Kasumi-1 (cell line): ENCODE results near the gene STARD4.
A peak's percentile ranks its signal among the peaks of the same experiment; 100 is the strongest.

Source experiments
- DNase-seq, 2 experiments: peaks; one replicate each; lab custom pipeline; 2025; lab: John Stamatoyannopoulos, UW

The STARD4 gene

DNA sequence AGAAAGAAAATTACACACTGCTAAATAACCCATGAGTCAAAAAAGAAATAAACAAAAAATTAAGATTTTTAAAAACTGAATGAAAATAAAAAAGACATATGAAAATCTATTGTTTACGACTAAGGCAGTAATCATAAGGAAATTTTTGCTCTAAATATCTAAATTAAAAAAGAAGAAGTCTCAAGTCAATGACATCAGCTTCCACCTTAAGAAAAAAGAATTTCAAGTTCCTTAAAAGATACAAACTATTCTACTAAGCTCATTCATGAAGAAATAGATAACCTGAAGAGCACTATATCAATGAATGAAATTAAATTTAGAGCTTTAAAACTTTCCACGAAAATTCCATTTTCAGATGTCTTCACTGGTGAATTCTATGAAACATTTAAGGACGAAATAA lies 15.7 kb upstream of the STARD4 start:
- peak in 1 of 2 experiments; percentile 18 for DNase-seq

DNA sequence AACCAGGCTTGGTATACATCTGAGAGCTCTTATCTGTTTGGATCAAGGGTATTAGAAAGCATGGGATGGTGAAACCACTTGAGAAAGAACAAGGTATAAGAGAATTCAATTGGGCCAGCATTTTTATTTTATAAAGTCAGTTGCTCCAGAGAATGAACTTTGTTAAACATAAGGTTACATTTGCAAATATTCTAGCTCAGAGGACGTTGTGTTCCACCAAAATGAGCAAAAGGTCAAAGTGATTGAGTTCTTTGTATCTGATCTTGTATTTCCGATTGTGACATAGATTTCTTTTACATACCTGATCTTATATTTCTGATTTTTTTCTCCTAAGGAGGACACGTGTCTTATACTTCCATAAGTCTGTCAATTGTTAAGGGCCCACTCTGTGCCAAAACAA lies 8.6 kb upstream of the STARD4 start:
- no peak for DNase-seq

DNA sequence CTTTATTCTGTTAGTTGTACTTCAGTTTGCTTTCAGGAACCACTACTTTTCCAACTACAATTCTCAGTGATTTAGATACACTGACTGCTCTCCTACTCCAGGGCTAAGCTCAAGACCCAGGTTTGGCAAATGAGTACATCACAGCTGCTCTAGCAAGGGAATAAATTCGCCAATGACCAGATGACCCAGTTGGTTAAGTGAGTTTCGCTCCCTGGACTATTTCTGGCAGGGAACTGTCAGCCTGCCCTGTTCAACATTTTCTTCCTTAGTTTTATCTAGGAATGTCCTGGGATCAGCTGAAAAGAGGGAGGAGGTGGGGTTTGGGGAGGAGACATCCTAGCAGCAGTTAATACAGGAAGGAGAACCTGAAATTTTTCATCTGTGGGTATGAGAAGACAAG lies 6.4 kb upstream of the STARD4 start:
- no peak for DNase-seq

DNA sequence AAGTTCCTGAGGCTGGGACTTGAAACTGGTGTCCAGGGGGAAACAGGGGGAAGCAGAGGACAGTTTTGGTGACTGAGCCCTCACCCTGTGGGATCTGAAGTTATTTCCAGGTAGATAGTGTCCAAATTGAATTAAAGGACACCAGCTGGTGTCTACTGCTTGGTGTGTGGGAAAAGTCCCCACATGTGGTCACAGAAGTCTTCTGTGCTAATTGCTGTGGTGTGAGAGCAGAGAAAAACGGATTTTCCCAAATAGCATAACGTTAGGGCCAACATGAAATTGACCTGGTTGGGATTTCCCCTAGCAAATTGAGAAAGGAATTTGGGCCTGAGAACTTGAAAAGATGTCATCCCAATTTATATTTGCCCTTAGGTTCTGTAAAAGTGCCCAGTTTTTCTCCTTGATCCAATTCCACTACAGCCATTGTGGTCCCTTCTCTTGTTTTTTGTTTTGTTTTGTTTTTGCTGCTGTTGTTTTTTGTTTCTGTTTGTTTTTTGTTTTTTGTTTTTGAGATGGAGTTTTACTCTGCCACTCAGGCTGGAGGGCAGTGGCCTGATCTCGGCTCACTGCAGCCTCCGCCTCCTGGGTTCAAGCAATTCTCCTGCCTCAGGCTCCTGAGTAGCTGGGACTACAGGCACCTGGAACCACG lies 5.6 kb upstream of the STARD4 start:
- DNase-seq: no peak

DNA sequence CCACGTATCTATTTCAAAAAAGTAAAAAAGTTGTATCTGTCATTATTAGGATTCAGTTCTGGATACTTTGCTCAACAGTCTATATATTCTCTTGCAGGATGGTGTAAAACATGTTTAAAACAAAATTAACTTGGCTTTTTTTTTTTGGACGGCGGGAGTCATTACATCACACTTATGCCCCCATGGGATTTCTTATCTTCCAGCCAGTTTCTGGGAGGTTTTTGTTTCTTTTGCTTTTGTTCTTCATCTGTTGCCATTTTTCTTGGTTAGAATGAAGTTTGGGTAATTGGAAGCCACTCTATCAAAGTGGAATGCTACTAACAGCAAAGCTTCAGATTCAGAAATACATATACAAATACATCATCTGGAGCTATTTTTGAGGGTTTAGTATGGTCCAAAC lies 1.8 kb upstream of the STARD4 start:
- DNase-seq: no peak

DNA sequence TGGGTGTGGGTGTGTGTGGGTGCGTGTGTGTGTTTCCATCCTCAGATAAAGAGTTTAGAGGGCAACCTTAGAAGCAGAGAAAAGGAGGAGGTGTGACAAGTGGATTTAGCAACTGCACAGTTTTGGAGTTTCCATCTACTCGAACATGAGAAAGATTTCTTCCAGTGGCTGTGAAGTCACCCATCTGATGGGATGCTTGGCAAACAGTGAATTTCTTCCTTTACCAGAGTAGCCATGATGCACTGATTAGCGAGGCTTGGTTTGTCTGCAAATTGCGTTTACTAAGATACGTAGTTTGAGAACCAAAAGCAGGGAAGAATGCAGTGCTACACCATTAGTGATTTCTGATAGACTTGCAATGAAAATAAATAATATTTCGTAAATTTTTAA lies 791 bp upstream of the STARD4 start:
- no peak for DNase-seq

DNA sequence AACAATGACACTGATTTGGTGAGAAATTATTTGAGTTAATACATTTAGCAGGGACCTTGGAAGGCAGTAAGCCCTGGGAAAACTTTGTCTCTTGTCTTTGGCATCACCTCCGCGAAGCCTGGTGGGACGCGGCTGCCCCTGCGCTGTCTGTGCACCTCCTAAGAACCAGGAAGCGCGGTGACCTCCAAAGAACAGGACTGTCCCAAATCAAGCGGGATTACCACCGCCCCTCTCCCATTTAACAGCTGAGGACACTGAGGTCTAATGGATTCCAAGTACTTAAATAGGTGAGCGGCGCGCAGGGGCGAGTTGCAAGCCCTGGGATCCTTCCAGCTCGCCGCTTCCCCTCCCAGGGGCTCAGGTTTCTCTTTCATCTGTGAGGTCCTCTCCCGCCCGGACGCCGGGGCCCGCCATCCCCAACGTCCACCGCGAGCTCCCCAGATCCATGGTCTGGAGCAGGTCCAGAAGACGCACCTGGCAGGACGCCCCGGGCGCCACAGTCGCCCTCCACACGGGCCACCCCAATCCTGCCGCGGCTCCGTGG lies 432 bp downstream of the STARD4 start:
- DNase-seq: peak in 1 of 2 experiments; percentile 25

DNA sequence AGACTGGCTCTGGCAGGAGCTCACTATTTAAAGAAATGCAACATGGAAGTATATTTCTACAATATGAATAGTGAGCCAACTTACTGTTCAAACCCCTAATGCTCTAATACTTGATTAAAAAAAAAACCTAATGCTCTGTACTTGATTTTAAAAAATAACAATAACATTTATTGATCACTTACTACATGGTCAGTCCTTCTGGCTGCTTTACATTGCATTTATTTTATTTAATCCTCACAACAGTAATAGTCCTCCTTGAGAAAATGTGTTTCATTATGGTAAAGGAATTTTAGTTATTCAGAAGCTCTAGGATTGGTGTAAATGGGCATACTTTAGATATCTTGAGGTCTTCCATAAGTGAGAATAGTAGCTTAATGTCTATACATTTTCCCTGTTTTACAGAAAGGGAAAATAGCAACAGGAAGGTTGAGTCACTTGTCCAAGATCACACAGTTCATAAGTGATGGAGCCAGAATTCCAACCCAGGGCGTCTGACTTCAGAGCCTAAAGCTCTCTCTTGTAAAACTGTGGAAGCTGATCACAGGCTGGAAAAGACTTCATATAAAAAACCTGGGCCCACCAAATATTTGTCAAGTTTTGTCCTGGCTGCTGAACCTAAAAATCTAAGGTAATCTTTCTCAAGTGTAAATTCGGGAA lies 1.0 kb downstream of the STARD4 start:
- DNase-seq: peak; percentile 21 to 22

DNA sequence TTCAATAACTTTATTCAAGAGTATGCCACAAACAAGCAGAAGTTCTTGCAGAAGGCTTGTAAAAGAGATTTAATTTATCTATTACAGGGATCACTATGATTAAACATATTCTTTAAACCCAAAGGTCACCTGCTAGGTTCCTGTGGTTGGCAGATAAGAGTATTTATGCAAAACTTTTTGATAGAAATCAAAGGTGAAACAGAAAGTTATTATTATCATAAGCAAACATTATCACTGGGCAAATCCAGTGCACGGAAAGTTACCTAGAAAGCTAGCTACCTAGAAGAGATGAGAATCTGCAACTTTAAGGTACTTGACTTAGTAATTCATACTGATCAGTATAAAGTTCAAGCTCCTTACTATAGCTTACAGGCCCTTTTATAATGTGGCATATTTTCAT lies 3.2 kb downstream of the STARD4 start:
- no peak for DNase-seq

DNA sequence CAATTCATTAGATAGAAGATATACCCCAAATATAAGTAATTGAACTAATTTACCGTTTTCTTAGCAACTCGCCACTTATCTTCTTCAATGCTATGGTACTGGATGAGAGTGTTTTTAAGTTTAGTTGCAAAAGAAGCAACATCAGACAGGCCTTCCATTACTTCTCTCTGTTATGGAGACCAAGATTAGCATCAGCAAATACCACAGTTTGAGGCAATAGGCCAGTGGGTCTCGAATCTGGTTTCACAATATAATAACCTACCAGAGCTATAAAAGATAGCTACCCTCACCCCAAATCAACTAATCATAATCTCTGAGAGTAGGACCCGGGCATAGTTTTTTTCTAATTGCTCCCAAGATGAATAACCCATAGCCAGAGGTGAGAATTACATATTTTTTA lies 5.1 kb downstream of the STARD4 start:
- DNase-seq: no peak

DNA sequence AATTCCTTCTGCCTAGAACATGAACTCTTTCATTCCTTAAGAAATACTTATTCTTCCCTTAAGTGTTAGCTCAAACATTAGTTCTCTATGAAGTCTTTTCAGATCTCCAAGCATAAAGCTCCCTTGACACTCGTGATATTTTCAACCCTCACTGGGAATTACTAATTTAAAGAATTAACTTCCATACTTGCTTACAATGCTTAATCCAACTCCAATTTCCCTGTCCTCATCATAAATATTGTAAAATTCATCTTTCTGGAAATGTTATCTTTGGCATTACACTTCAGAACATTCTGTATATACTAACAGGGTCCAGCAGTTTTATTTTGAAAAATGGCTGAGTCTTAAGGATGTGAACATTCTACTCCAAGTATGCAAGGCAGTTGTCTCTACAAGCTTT lies 7.2 kb downstream of the STARD4 start:
- DNase-seq: no peak

DNA sequence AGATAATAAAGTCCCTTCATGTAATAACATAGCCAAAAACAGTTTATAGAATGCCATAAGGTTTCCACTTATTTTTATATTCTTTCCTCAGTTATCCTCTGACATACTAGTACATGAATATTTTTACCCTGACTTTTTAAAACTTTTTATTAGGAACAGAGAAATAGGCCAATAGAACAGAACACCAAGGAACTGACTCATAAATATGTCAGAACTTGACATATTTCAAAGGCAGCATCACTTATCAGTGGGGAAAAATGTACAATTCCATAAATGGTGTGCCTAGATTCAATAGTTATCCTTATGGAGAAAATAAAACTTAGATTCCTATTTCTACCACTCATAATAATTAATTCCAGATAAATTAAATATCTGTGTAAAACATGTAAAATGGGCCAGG lies 9.4 kb downstream of the STARD4 start:
- DNase-seq: no peak

DNA sequence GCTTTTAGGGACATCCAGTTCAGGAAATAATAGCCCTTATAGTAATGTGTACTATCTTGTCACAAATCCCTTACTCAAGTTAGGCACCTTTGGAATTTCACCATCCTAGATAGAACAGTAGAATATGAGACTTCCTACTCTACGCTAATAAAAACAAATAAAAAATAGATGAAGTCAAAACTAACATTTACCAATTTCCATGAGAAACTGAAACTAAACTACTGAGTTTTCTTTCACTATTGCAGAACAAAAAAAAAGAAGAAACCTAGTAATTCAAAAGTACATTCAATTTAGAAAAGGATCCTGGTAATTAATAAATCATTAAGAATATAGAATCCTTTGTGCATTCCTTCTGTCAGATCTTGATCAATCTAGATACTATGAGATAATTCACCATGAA lies 14.0 kb downstream of the STARD4 start:
- DNase-seq: no peak

DNA sequence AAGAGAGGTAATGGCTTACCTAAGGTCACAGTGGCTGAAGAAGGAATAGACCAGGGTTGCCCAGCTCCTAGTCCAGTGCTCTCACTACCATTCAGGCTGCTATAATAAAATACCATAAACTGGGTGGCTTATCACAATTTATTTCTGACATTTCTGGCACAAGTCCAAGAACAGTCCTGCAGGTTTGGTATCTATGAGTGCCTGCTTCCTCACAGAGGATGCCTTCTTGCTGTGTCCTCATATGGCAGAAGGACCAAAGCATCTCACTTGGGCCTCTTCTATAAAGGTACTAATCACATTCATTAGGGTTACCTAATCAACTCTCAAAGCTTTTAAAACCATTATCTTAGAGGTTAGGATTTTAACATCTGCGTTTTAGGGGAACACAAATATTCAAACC lies 17.2 kb downstream of the STARD4 start:
- no peak for DNase-seq

DNA sequence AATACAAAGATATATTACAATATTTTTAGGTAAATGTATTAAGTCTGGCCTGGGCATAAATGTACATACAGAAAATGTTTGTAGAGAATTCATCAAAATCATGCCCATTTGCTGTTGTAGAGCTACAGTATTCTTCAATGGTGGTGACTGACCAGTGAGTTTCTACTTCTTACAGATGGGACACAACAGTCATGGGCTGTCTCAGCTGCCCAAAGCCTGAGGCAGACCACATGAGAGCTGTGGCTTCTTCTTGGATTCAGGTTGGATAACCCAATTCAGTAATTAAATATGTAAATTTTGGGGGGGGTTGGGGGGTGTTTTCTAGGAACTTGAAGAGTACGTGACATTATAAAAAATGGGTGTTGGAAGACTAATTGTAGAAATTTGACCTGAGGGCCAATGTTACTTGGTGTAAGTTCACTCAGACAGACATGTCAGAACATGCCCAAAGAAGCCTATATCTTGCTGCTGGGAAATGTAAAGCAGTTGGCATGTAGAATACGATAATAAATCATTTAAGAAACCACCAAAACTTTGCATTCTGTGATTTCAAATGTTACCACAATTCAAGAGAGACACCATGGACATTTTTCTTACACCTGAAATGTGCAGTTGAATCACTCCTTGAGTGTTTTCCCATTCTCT lies 17.9 kb downstream of the STARD4 start:
- DNase-seq: no peak

DNA sequence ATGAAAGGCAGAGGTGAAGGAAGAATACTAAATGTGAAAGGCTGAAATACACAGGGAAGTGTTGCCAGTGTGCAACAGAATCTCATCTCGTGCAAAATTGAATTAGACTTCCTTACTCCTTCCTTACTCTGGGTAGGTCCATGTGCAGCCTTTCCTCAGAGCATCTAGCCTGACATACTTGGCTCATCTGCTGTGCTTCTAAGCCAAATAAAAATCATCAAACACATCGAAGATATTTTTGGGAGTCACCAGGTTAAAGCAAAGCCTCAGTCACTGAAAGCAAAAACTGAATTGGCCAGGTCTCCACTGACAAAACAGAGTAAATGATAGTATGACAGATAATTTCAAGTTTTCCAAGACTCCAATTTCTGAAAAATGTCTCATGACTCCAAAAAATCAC lies 19.3 kb downstream of the STARD4 start:
- no peak for DNase-seq

DNA sequence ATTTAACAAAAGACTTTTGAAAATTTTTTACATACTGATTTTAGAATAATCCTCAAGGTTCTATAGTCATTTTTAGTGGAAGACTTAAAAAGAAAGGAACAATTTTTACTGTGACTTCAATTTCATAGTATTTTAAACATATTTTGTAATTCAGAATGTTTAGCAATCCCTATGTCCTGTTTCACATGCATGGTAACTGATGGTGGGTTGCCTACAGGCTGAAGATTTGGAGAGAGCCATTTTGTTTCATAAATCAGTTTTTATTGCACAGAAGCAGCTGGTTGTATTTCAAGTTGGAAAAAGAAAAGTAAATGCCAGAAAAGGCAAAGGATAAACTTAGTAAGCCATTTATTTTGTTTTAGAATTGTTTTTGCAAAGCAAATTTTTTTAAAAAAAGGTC lies 24.0 kb downstream of the STARD4 start:
- DNase-seq: no peak

DNA sequence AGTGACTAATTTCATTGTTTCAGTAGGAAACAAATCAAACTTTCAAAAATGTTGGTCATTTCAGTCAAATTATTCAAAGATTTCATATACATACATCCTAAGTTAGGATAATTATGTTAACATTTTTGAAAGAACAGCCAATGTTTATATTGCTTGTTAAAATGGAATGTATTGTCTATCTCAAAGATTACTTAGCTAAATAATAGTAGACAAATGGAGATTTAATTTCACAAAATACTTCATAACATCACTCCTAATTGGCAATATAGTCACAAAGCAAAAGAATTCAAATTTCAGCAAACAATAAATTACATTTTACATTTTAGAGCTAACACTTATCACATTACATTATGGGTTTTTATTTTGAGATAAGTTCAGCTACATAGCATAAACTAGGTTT lies 25.4 kb downstream of the STARD4 start:
- no peak for DNase-seq

DNA sequence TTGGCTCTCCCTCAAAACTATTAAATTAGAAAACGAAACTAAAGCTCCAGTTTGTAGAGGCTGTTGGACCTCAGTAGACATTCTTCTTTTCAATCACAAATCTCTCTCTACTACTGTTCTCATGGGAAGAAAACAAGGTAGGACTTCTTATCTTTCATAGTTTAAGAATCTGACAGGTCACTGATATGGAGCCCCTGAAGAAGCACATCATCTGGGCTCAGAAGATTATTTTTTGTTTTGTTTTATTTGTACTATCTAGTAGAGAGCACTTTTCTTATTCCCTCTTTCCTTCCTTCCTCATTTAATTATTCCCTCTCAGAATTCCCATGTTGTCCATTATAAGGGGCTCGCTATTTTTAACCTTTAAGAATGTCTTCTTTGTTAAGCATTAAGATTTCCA lies 26.3 kb downstream of the STARD4 start:
- DNase-seq: no peak

DNA sequence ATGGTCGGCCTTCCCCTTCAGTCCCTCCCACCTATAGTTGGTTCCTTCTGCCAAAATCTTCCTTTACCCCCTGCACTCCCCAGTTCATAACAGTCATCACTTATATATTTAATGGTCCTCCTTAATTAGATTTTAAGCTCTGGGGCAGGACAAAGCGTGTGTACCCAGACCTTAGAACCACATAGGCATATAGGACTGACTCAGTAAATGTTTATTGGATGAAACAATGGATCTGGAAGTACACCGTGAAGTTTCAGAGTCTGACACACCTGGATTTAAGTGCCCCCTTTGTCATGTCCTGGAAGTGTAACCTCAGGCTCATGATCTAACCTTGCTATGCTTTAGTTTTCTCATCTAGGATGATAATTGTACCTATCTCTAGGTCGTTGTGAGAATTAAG lies 32.0 kb downstream of the STARD4 start:
- DNase-seq: no peak

DNA sequence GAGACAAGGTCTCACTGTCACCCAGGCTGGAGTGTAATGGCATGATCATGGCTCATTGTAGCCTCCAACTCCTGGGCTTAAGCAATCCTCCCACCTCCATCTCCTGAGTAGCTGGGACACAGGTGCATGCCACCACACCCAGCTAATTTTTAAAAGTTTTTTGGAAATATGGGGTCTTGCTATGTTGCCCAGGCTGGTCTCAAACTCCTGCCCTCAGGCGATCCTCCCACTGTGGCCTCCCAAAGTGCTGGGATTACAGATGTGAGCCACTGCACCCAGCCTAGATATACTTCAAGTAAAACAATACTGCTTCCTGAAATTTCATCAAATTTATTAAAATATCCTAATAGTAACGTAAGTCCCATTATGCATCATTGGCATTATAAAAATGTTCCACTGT lies 33.4 kb downstream of the STARD4 start:
- no peak for DNase-seq

DNA sequence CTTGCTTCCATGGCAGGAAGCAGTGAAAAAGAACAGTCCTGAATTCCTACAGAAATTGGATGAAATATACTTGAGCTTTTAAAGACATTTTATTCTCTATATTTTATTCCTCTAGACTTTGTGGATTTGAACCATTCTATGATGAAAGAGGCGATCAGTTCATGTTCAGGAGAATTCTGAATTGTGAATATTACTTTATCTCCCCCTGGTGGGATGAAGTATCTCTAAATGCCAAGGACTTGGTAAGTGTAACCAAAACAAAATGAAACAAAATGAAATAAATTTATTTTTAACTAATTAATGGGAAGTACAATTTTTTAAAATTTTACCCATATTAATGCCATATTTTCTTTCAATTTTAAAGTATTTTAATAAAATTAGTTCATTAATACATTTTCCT lies 34.1 kb downstream of the STARD4 start:
- no peak for DNase-seq

DNA sequence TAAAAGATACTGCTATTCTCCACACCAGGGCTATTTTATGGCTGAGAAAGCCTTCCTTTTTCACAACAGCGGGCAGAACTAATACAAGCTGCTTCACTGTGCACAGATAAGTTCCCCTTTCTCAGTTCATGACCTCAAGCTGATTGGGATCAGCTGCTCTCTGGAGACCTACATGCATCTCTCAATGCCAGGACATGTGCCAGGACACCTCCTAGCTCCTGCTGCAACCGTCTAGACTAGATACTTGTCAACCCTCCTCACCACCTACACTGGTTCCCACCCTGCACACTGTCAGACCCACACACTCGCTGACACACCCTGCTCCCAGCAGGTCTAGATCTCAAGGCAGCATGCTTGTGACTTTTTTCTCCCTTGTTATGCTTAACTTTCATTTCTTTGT lies 39.8 kb downstream of the STARD4 start:
- peak; percentile 62 to 66 for DNase-seq
